GM19035 (cell line): Measurements from ENCODE around the gene TAPBPL.
A peak's percentile ranks its signal among the peaks of the same experiment; 100 is the strongest.
"Not testable (repeated sequence)": the region's sequence is repeated elsewhere in the genome, so short reads cannot be mapped to it uniquely, and the experiment has no call there.

Source experiments
- ATAC-seq: cut with Tn5 transposase; IDR thresholded peaks from one replicate; pipeline ENCODE4 v1.9.1; 2021; ENCODE audit not compliant: unreplicated experiment

TAPBPL gene

DNA sequence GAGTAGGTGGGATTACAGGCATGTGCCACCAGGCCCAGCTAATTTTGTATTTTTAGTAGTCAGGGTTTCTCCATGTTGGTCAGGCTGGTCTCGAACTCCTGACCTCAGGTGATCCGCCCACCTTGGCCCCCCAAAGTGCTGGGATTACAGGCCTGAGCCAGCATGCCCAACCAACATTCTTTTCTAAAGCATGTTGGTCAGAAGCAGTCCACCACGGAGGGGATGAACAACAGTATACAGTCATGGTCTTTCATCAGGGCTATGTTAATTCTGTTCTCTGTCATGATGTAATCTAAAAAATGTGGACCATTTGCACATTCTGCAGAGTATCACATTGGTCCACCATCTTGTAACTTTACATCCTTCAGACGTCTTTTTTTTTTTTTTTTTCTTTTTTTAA lies 37.6 kb downstream of the TAPBPL start:
- ATAC-seq, result no peak

DNA sequence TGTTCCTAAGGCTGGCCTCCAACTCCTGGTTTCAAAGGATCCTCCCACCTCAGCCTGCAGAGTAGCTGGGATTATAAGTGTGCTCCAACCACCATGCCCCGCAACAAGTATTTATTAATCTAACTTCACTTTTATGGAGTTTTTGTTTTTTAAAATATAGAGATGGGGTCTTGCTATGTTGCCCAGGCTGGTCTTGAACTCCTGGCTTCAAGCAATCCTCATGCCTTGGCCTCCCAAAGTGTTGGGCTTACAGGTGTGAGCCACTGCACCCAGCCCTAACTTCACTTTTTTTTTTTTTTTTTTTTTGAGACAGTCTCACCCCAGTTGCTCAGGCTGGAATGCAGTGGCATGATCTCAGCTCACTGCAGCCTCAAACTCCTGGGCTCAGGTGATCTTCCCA lies 38.8 kb downstream of the TAPBPL start:
- ATAC-seq, result not testable (repeated sequence)

DNA sequence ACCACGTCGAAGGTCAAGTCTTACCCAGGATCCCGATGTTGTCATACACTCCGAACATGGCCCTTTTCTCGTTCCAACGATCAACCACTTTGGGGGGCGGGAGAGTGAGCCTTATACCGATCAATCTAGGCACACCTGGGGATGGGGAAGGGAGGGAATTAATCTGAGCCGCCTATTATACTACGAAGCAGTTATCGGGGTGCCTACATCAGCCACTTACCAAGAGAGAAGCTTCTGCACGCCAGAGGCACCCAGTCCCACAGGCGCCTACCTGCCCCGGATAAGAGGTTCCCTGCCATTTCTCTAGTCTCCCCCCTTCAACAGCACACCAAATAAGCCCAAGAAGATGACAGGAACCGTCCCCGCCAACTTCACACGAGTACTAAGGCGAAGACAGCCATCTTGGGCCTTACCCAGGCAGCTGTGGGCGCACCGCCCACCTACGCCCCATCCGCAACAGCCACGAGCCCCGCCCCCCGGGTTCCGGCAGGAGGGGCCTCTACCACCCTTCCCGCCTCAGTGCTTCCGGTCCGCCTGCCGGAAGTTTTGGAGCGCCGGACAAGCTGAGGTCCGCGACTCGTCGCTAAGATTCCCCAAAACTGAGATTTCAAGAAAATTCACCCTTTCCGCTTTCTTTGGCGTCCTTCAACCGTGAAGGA lies 41.1 kb downstream of the TAPBPL start, which contains the start of gene MRPL51:
TSS of gene MRPL51 (minus strand) at position 425 of the 659 bp plus-strand sequence. CDS start at position 299, 126 bp downstream.
- peak; percentile 70 for ATAC-seq

DNA sequence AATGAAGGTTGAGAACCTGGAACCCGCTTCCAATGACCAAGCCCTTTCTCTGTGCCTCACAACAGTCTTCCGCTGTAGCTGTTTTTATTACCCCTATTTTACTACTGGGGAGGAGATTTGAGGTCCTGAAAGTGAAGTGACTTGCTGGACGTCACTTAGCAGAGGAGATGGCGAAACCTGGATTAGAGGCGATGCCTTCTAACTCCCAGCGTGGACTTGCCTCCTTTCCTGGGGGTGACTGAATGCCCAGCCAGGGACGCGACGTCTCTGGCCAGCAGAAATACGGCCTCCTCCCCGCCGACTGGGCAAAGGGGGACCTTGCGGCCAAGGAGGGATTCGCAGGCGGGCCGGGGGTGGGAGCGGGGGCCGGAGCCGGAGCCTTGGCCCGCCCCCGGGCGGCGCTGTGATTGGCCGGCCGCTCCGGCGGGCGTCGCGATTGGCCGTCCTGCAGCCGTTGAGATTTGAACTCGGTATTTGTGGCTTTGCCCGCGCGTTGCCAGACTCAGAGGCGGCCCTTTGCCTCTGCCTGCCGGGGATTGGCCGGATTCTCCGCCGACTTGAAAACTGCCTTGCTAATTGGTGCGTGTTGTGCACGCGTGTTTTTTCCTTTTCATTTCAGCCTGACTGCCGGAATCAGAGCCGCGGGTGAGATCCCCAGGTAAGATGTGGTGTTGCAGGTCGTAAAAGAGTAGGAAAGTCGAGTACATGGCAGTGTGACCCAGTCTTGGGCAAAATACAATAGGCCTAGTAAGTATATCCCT lies 41.8 kb downstream of the TAPBPL start, which contains the start of gene NCAPD2:
TSS of gene NCAPD2 (plus strand) at position 606 of the 761 bp plus-strand sequence. CDS start 997 bp downstream, outside the sequence.
- peak; percentile 87 for ATAC-seq

DNA sequence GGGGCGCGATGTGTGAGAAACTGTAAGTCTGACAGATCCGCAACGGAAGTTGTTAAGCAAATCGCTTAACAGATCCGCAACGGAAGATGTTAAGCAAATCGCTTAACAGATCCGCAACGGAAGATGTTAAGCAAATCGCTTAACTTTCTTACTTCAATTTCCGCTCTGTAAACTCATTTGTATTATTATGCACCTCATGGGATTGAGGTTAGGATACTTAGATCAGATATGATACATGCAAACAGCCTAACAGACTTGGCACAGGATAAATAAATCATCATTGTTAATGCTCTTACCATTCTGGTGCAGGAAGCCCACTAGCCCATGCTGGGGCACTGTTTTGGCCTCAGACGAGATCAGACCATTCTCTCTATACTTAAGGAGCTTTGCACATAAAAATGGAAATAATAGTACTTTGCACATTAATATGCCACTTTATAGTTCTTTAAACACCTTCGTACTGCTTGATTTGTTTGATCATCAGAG lies 42.5 kb downstream of the TAPBPL start:
- ATAC-seq, result no peak

DNA sequence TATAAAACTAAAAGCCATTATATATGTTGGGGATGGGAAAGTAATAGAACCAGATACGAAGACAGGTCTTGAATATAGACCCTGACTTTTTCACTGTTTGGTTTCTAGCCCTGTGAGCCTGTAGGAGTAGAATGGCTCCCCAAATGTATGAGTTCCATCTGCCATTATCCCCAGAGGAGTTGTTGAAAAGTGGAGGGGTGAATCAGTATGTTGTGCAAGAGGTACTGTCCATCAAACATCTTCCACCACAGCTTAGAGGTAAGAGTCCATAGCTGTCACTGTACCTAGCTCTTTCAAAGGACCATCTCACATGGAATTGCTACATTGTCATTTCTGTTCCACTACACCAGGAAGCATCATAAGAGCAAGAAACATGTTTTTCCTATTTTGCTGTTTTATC lies 43.1 kb downstream of the TAPBPL start:
- no peak for ATAC-seq

DNA sequence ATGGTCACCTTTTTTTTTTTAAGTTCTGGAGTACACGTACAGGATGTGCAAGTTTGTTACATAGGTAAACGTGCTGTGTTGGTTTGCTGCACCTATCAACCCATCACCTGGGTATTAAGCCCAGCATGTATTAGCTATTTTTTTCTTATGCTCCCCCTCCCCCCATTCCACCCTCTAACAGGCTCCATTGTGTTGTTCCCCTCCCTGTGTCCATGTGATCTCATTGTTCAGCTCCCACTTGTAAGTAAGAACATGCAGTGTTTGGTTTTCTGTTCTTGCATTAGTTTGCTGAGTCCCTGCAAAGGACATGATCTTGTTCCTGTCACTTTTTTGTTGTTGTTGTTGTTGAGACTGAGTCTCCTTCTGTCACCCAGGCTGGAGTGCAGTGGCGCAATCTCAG lies 45.4 kb downstream of the TAPBPL start:
- not testable (repeated sequence) for ATAC-seq

DNA sequence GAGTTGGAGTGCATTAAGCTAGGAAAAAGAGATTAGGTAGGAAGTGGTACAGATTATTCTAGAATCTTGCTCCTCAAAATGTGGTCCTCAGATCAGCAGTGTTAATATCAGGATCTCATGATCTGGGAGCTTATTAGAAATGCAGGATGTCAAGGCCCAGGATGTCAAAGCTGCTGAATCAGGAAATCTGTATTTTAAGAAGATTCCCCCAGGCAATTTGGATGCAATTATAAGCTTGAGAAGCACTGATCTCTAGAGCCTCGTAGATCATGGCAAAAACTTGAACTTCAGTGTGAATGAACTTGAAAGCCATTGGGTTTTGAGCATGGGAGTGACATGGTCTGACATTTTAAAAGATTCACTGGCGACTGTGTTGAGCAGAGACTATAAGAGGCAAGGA lies 48.6 kb downstream of the TAPBPL start:
- no peak for ATAC-seq

DNA sequence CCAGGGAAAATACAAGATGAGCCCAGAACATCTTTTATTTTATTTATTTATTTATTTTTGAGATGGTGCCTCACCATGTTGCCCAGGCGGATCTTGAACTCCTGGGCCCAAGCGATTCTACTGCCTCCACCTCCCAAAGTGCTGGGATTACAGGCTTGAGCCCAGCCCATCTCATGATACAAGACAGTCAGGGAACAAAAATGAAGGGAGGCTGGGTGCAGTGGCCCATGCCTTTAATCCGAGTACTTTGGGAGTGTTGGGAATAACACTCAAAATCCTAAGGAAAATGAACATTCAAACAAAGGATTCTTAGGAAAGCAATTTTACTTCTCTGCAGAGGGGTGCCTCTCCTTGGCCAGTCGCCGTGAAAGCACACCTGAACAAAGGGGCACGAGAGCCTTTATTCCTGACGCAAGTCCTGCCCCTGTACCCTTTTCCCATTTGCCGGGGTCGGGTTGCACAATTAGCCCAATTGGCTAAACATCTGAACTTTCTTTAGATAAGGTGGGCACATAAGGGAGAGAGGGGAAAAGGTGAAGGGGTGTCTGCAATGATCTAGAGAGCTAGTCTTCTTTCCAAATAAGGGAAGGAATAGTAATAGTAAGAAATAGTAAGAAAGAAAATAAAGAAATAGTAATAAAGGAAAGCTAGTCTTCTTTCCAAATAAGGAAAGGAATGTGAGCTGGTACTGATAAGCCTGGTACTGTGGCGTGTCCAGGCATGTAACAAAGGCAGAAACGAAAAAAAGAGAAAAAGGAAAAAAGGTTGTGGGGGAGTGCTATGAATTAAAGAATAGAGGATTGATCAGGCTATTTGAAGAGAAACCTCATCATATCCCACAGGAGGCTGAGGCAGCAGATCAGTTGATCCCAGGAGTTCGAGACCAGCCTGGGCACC lies 55.5 kb downstream of the TAPBPL start:
- no peak for ATAC-seq

DNA sequence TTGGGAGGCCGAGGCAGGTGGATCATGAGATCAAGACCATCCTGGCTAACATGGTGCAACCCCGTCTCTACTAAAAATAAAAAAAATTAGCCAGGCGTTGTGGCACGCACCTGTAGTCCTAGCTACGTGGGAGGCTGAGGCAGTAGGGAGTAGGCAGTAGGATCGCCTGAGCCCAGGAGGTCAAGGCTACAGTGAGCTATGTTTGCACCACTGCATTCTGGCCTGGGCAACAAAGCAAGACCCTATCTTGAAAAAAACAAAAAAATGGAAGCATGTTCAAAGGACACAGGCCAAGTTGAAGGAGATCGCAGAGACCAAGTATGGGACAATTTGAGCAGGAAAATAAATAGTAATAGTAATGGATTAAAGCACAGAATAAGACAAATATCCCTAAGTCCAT lies 56.2 kb downstream of the TAPBPL start:
- ATAC-seq, result no peak
